HG03432 (cell line): ENCODE results near the gene TXNDC11.

Experiments used
- ATAC-seq: cut with Tn5 transposase; IDR thresholded peaks from one replicate; pipeline ENCODE4 v1.9.1; 2021; ENCODE audit warnings: mild to moderate bottlenecking, moderate library complexity; ENCODE audit not compliant: unreplicated experiment

Gene TXNDC11

DNA sequence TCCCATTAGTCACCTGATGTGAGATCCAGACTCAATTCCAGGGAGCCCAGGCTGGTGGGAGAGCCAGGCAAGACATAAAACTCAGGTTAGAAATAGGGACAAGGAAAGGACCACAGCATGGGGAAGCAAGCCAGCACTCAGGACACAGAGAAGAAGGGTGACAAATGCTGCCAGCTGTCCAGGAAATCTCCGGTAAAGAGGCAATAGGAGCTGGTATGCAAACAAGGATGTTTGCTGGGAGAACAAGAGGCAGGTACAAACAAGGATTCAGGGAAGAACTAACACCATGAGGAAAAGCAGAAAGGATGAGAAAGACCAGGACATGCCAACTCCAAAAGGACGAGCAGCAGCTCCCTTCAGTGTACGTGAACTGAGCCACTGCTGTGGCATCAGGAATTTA lies 10.2 kb upstream of the TXNDC11 start:
- no peak for ATAC-seq

- ATAC-seq = no peak
These were observed 7.4 kb upstream of the TXNDC11 start for GRCh38 chr16:11750056-11750455.

DNA sequence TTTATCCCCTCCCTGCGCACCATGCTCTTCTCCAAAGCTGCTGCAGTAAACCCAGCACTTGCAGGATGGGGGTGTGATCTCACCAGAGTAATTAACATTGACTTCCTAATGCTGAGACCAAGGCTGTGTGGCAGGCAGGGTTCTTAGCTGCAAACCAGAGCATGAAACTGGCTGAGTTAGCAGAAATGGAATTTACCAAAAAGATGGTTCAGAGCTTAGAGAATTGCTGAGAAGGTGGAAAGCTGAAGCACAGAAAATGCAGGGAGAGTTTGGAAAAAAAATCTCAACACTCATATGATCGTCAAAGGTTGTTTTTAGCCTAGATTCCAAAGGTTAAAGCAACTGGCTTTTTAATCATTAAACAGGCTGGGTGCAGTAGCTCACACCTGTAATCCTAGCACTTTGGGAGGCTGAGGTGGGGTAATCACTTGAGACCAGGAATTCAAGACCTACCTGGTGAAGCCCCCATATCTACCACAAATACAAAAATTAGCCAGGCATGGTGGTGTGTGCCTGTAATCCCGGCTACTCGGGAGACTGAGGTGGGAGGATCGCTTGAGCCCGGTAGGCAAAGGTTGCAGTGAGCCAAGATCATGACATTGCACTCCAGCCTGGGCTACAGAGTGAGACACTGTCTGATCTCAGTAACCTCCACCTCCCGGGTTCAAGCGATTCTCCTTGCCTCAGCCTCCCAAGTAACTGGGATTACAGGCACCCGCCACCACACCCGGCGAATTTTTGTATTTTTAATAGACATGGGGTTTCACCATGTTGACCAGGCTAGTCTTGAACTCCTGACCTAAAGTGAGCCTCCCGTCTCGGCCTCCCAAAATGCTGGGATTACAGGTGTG lies 6.0 kb upstream of the TXNDC11 start:
- ATAC-seq = no peak

- ATAC-seq = no peak
These were observed 5.3 kb upstream of the TXNDC11 start for GRCh38 chr16:11747949-11748403.

GRCh38 chr16:11744075-11744470 lies 1.4 kb upstream of the TXNDC11 start:
- ATAC-seq = no peak

DNA sequence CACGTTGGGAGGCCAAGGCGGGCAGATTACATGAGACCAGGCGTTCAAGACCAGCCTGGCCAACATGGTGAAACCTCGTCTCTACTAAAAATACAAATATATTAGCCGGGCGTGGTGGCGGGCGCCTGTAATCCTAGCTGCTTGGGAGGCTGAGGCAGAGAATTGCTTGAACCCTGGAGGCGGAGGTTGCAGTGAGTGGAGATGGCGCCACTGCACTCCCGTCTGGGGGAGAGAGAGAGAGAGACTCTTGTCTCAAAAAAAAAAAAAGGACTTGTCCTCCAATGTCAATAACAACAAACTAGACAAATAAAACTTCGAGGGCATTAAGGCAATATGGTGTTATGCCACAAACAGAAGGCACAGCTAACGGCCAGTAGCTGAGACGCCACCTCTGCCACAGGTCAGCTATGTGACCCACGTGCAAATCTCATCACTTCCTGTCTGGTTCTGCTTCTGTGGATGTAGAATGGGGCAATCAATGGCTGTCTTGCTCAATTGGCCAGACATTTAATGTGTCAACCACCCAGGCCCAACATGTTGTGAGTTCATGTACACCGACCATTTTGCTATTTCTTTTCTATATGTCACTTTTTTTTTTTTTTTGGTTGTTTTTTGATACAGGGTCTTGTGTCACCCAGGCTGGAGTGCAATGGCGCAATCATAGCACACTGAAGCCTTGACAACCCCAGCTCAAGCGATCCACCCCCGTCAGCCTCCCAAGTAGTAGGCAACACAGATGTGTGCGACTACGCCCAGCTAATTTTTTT lies 834 bp upstream of the TXNDC11 start:
- ATAC-seq = no peak

DNA sequence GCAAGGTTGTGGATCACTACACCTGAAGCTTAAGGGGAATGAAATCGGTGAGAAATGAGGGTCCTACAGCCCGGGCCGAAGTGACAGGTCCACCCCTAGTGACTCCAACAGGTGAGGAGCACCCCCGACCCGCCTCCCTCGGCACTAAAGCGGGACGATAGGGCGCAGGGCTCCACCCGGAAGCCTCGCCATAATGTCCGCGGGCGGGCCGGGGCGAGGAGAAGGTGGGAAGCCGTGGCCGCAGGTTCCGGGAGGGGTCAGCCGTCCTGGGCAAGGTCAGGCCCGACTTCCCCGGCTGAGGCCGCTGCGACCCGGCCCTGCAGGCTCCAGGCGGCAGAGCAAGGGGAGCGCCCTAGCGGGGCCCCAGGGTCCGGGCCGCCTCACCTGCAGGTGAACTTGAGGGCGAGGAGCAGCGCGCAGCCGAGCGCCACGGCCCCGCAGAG lies 543 bp downstream of the TXNDC11 start:
- ATAC-seq = peak; percentile 28

DNA sequence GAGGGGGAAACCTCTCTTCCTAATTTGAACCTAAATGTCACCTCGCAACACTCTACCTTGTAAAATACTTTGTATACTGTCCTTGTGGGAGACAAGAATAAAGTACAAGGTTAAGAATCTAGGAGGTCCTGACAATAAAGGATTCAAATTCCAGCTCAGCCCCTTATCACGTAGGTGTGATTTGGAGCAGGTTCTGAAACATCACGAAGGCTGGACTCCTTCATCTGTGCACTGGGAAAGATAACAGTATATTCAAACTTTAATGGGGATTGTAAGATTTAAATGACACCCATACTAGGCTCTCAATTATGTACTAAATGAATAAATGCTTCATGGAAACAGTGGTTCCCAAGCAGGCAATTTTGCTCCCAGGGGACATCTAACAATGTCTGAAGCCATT lies 2.1 kb downstream of the TXNDC11 start:
- no peak for ATAC-seq

DNA sequence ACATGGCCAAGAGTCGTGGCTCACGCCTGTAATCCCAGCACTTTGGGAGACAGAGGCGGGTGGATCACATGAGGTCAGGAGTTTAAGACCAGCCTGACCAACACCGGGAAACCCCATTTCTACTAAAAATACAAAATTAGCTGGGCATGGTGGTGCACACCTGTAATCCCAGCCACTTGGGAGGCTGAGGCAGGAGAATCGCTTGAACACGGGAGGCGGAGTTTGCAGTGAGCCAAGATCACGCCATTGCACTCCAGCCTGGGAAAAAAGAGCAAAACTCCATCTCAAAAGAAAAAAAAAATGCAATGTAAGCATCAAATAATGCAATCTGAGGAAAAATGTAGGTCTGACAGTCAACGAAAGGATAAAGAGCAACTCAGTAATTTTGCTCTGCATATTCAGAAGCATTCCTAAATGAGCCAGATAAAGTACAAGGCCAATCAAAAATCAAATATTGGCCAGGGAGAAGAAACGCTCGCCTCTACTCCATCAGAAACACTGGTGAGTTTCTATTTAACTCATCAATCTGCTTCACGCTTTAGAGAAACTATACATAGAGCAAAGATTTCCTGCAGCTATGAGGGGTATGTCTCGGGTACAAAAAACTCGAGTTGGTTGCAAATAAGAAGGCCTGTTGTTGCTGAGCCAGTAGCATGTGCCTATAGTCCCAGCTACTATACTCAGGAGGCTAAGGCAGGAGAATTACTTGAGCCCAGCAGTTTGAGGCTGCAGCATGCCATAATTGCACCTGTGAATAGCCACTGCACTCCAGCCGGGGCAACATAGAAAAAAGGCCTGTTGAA lies 3.7 kb downstream of the TXNDC11 start:
- no peak for ATAC-seq

DNA sequence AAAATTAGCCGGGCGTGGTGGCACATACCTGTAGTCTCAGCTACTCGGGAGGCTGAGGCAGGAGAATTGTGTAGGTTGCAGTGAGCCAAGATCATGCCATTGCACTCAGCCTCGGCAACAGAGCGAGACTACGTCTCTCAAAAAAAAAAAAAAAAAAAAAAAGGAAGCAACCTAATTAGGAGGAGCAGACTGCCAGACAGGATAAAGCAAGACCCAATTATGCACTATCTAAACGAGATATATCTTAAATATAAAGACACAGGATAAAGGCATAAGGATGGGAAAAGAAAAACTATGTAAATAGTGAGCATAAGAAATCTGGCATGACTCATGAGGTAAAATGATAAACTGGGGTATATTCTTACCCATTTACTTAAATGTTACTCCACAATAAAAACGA lies 4.9 kb downstream of the TXNDC11 start:
- ATAC-seq = no peak

DNA sequence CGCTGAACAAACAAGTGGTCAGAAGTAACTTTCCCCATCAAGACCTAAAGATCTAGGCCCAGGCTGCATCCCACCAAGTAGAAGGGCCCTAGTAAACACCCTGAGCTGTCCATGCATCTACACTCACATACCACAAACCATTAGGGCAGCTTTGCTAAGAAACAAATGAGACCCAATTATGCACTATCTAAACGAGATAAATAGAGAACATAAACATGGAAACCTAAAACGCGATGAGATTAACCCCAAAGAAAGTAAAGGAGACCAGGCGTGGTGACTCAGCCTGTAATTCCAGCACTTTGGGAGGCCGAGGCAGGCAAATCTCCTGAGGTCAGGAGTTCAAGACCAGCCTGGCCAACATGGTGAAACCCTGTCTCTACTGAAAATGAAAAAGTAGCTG lies 5.8 kb downstream of the TXNDC11 start:
- ATAC-seq = no peak

DNA sequence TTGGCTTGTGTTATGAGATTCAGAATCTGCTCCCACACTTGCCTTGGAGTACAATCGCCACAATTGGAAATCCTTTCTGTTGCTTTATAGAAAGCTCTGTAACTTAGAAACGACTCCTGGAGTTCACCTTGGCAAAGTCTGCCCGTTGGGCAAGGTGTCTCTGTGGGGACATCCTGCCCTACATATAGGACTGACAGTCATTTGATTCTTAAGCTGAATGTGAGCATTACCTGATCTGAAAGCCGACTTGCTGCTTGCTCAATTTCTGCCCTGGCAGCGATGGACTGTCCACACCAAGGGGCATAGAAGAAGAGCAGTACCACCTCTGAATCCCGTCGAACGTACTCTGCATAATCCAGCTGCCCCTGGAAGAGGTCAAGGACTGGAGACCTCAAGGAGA lies 6.9 kb downstream of the TXNDC11 start:
- no peak for ATAC-seq

DNA sequence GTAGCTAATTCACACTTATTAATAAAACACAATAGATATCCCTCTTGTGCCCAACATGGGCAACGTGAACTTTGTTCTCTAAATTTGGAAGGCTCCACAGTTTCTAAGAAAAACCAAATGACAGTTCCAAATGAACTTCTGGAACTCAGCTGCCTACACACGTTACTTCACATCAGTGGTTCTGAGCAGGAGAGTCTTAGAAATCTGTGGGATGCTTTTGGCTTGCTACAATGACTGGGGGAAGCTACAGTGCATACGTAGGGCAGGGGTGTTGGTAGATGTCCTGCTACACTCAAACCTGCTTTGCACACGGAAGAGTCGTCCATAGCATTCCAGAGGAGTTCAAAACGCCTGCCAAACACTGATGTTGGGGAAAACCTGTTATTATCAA lies 8.0 kb downstream of the TXNDC11 start:
- ATAC-seq = no peak

- peak; percentile 54 for ATAC-seq
These were observed 8.5 kb downstream of the TXNDC11 start for GRCh38 chr16:11734025-11734652.

- no peak for ATAC-seq
These were observed 11.4 kb downstream of the TXNDC11 start for GRCh38 chr16:11731222-11731621.

- ATAC-seq = no peak
These were observed 12.9 kb downstream of the TXNDC11 start for GRCh38 chr16:11729787-11730186.

DNA sequence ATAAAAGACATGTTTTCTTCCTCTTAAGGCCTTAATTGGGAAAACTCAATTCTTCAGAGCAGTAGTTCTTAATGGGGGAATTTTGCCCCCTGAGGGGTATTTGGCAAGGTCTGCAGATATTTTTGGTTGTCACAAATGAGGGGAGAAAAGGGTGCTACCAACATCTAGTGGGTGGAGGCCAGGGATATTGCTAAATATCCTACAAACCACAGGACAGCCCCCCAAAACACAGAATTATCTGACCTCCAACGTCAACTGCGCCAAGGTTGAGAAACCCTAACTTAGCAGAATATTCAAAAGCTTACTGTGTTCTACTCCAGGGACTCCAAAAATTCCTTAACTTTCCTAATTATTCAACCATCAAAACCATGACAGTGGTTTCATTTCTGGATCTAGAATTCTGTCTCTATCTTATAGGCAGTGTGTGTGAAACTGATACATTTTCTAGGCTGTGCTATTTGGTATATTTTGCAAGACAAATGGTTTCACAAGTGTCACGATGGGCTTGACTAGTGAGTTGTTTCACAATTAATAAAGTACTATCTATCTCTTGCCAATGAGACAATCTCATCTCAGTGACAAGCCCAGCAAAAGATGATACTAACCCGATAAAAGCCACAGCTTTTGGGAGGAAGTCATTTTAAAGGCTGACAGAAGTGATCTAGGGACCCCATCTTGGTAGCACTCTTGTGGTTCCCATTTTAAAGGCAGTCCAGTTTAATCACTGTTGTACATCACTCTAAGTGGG lies 14.7 kb downstream of the TXNDC11 start:
- ATAC-seq = no peak

- ATAC-seq = no peak
These were observed 16.6 kb downstream of the TXNDC11 start for GRCh38 chr16:11726008-11726407.

- no peak for ATAC-seq
These were observed 17.2 kb downstream of the TXNDC11 start for GRCh38 chr16:11725457-11725856.

DNA sequence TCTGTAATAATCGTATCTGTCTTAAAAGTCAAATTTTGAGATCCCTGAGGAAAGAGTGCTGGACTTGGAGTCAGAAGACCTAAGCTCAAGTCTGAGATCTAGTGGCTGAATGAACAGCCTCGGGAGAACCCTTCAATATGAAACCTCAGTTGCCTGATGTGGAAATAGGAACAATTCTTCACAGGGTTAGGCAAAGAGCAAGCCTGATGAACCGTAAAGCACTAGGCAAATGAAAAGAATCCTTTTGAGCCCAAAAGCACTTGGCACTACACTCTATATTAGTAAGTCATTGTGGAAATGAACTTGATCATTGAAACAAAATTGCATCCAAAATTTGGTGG lies 20.2 kb downstream of the TXNDC11 start:
- no peak for ATAC-seq
